Ishikawa (cell line): ENCODE results near the gene ILRUN.

Experiments used
- CEBPB ChIP-seq: IDR thresholded peaks from 2 replicates; pipeline ENCODE4 v1.6.1; 2012
- CREB1 ChIP-seq: IDR thresholded peaks from 2 replicates; pipeline ENCODE4 v1.6.1; 2012; ENCODE audit warnings: low read depth
- EGR1 ChIP-seq: IDR thresholded peaks from 2 replicates; pipeline ENCODE4 v1.6.1; 2012
- EP300 ChIP-seq: IDR thresholded peaks from 2 replicates; pipeline ENCODE4 v1.6.1; 2012; ENCODE audit warnings: borderline replicate concordance
- FOXM1 ChIP-seq: IDR thresholded peaks from 2 replicates; pipeline ENCODE4 v1.6.1; 2012; ENCODE audit warnings: low read depth, borderline replicate concordance
- NFIC ChIP-seq: IDR thresholded peaks from 2 replicates; pipeline ENCODE4 v1.6.1; 2012
- RAD21 ChIP-seq: IDR thresholded peaks from 2 replicates; pipeline ENCODE4 v1.6.1; 2012; ENCODE audit warnings: low read depth
- REST ChIP-seq: IDR thresholded peaks from 2 replicates; pipeline ENCODE4 v1.6.1; 2012; ENCODE audit warnings: low read depth, mild to moderate bottlenecking
- TAF1 ChIP-seq: IDR thresholded peaks from 2 replicates; pipeline ENCODE4 v1.6.1; 2012; ENCODE audit warnings: low read depth, mild to moderate bottlenecking
- TCF12 ChIP-seq: IDR thresholded peaks from 2 replicates; pipeline ENCODE4 v1.6.1; 2012; ENCODE audit warnings: low read depth
- TEAD4 ChIP-seq: IDR thresholded peaks from 2 replicates; pipeline ENCODE4 v1.6.1; 2012
- YY1 ChIP-seq: IDR thresholded peaks from 2 replicates; pipeline ENCODE4 v1.6.1; 2012; ENCODE audit warnings: low read depth
- ZBTB7A ChIP-seq: IDR thresholded peaks from 2 replicates; pipeline ENCODE4 v1.6.1; 2012; ENCODE audit warnings: low read depth
- TF ChIP-seq, protein P1 (sequence below): IDR thresholded peaks from 2 replicates; pipeline ENCODE4 v1.6.1; 2012
- TF ChIP-seq, protein P2 (sequence below): IDR thresholded peaks from 2 replicates; pipeline ENCODE4 v1.6.1; 2012

ILRUN gene

DNA sequence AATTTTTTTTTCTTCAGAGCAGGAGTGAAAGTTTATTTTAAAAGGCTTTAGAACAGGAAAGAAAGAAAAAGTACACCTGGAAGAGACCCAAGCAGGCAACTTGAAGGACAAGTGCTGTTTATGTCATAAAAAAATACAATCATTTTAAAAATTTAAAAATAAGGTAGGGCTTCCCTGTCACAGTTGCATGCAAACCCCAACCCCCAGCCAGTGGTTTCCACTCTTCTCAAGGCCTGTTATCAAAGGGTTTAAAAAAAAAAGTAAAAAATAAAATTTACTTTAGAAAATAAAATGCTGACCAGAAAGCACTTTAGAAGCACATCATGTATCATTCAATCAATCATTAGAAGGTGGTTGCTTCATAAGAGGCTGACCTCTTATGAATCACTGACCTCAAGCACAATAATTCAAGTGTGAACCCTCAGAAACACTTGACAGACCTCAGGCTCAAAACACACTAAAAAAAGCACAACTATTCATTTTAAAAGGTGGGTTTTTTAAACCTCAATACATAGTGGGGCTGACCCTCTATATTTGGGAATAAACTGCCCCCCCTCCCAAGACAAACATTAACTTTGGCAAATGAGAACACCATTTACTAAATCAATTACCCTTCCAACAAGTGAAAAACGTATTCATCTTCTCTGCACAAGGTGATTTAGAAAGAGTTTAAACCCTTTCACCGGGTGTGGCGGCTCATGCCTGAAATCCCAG is 15.6 kb downstream of the ILRUN start:
- TF ChIP-seq NFIC, result no peak
- TF ChIP-seq TAF1, result no peak
- no peak for TF ChIP-seq ZBTB7A
- no peak for TF ChIP-seq TCF12
- no peak for TF ChIP-seq FOXM1
- TF ChIP-seq RAD21, result no peak
- no peak for TF ChIP-seq CEBPB
- TF ChIP-seq EGR1, result no peak
- TF ChIP-seq, protein P1, sequence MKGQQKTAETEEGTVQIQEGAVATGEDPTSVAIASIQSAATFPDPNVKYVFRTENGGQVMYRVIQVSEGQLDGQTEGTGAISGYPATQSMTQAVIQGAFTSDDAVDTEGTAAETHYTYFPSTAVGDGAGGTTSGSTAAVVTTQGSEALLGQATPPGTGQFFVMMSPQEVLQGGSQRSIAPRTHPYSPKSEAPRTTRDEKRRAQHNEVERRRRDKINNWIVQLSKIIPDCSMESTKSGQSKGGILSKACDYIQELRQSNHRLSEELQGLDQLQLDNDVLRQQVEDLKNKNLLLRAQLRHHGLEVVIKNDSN, result no peak
- TF ChIP-seq, protein P2, sequence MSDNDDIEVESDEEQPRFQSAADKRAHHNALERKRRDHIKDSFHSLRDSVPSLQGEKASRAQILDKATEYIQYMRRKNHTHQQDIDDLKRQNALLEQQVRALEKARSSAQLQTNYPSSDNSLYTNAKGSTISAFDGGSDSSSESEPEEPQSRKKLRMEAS, result no peak
- no peak for TF ChIP-seq TEAD4
- no peak for TF ChIP-seq REST
- no peak for TF ChIP-seq EP300
- TF ChIP-seq CREB1, result no peak
- no peak for TF ChIP-seq YY1

- TF ChIP-seq, protein P2, result no peak
- TF ChIP-seq FOXM1, result no peak
- TF ChIP-seq TCF12, result no peak
- no peak for TF ChIP-seq TEAD4
- TF ChIP-seq NFIC, result no peak
- no peak for TF ChIP-seq CEBPB
- no peak for TF ChIP-seq EGR1
- no peak for TF ChIP-seq TAF1
- TF ChIP-seq YY1, result no peak
- TF ChIP-seq ZBTB7A, result no peak
- TF ChIP-seq, protein P1, result no peak
- no peak for TF ChIP-seq REST
- no peak for TF ChIP-seq CREB1
- TF ChIP-seq RAD21, result no peak
- TF ChIP-seq EP300, result no peak
Observed at GRCh38 chr6:34679552-34680253, 16.9 kb downstream of the ILRUN start.

GRCh38 chr6:34676140-34676539 is 20.4 kb downstream of the ILRUN start:
- TF ChIP-seq RAD21, result no peak
- no peak for TF ChIP-seq TCF12
- no peak for TF ChIP-seq EGR1
- TF ChIP-seq TEAD4, result no peak
- TF ChIP-seq, protein P1, result no peak
- TF ChIP-seq CREB1, result no peak
- TF ChIP-seq REST, result no peak
- TF ChIP-seq, protein P2, result no peak
- no peak for TF ChIP-seq FOXM1
- no peak for TF ChIP-seq NFIC
- TF ChIP-seq ZBTB7A, result no peak
- no peak for TF ChIP-seq CEBPB
- no peak for TF ChIP-seq EP300
- TF ChIP-seq YY1, result no peak
- TF ChIP-seq TAF1, result no peak
